G401.6 (cell line): ENCODE measurements around the gene WWOX.
"Not testable (repeated sequence)": the region's sequence is repeated elsewhere in the genome, so short reads cannot be mapped to it uniquely, and the experiment has no call there.

ENCODE experiments used
- FAIRE-seq: peaks from 2 replicates; lab custom pipeline; 2012; peaks lifted over from hg19 to GRCh38; lab: Jason Lieb, UNC

The WWOX gene

GRCh38 chr16:79184464-79185030 lies 1085.1 kb downstream of the WWOX start:
- no peak for FAIRE-seq

GRCh38 chr16:79185711-79186110 lies 1086.3 kb downstream of the WWOX start:
- no peak for FAIRE-seq

GRCh38 chr16:79186196-79186595 lies 1086.7 kb downstream of the WWOX start:
- no peak for FAIRE-seq

GRCh38 chr16:79188115-79188738 lies 1088.8 kb downstream of the WWOX start:
- no peak for FAIRE-seq

GRCh38 chr16:79188739-79189122 lies 1089.3 kb downstream of the WWOX start:
- no peak for FAIRE-seq

- FAIRE-seq: no peak
Observed at GRCh38 chr16:79190542-79190941, 1091.1 kb downstream of the WWOX start.

- no peak for FAIRE-seq
Observed at GRCh38 chr16:79191933-79192332, 1092.5 kb downstream of the WWOX start.

GRCh38 chr16:79192904-79193303 lies 1093.5 kb downstream of the WWOX start:
- no peak for FAIRE-seq

GRCh38 chr16:79194291-79194690 lies 1094.8 kb downstream of the WWOX start:
- no peak for FAIRE-seq

GRCh38 chr16:79195938-79196337 lies 1096.5 kb downstream of the WWOX start:
- FAIRE-seq: no peak

GRCh38 chr16:79201436-79201835 lies 1102.0 kb downstream of the WWOX start:
- no peak for FAIRE-seq

- FAIRE-seq: no peak
Observed at GRCh38 chr16:79202977-79203376, 1103.5 kb downstream of the WWOX start.

- FAIRE-seq: no peak
Observed at GRCh38 chr16:79204486-79204885, 1105.0 kb downstream of the WWOX start.

- FAIRE-seq: no peak
Observed at GRCh38 chr16:79206889-79207288, 1107.4 kb downstream of the WWOX start.

- no peak for FAIRE-seq
Observed at GRCh38 chr16:79209308-79209707, 1109.9 kb downstream of the WWOX start.

GRCh38 chr16:79210607-79211006 lies 1111.2 kb downstream of the WWOX start:
- no peak for FAIRE-seq

- FAIRE-seq: no peak
Observed at GRCh38 chr16:79211586-79211985, 1112.1 kb downstream of the WWOX start.

- no peak for FAIRE-seq
Observed at GRCh38 chr16:79212114-79212791, 1112.8 kb downstream of the WWOX start.

- no peak for FAIRE-seq
Observed at GRCh38 chr16:79213214-79213613, 1113.8 kb downstream of the WWOX start.

GRCh38 chr16:79215289-79215688 lies 1115.8 kb downstream of the WWOX start:
- FAIRE-seq: no peak

- FAIRE-seq: no peak
Observed at GRCh38 chr16:79217375-79218011, 1118.0 kb downstream of the WWOX start.

GRCh38 chr16:79218351-79218750 lies 1118.9 kb downstream of the WWOX start:
- no peak for FAIRE-seq

GRCh38 chr16:79225994-79226393 lies 1126.5 kb downstream of the WWOX start:
- not testable (repeated sequence) for FAIRE-seq
